ENCODE results near the gene CTTNBP2. TPM values are rescaled to one million over a fixed set of nuclear protein-coding genes. Genes with fewer than 3 reads are reported as not detected.

Gene CTTNBP2
- total RNA-seq, 1 experiment from 2014 or later, result not detected

DNA sequence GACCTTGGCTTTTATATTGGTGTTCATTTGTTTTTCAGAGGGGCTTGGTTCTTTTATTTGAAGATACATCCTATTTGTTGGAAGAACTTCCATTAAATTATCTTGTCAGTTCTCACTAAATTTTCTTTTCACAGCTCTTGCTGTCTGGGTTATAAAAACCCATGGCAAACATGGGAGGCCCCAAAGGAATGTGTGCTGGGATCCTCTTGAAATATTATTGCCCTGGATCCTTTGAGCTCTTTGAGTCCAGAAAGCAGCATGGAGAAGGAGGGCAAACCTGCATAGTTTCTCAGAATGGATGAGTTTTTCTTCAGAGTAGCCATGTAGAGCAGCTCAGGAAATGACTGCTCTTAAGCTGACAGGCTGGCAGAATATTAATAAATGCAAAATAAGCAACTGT lies 187.4 kb downstream of the CTTNBP2 start:
- DNase-seq (ENCODE audit: low spot score), result no peak

DNA sequence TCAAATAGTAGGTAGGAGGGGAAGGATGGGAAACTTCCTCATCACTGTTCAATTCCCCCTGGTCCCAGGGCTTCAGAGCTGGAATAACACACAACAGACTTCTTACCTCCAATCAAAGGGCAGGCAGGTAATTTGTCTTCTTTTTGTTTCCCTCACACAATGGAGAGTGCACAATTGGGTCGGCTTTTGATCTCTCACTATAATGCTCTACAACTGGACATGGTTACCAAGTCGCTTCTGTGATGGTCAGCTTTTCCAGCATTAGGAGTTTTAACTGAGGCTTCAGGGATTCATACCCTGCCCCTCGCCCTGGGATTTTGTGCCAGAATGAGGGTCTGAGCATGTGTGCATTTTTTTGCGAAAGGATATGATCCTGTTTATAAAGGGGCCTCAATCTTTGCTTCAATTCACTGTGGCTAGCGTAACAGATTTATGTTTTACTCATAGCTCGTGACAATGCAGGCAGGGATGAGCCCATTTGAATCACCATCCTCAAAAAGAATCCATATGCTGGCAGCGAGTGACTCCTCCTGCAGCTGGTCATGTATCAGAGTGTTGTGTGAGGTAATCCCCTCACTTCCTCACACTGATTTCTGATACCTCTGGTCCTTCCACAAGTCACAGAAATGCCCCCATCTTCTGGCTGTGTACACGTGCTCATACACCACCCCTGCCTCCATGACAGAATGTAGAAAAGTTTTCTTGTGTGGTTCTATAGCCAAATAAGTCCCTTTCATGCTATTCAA lies 189.6 kb downstream of the CTTNBP2 start:
- no peak for DNase-seq (ENCODE audit: low spot score)

DNA sequence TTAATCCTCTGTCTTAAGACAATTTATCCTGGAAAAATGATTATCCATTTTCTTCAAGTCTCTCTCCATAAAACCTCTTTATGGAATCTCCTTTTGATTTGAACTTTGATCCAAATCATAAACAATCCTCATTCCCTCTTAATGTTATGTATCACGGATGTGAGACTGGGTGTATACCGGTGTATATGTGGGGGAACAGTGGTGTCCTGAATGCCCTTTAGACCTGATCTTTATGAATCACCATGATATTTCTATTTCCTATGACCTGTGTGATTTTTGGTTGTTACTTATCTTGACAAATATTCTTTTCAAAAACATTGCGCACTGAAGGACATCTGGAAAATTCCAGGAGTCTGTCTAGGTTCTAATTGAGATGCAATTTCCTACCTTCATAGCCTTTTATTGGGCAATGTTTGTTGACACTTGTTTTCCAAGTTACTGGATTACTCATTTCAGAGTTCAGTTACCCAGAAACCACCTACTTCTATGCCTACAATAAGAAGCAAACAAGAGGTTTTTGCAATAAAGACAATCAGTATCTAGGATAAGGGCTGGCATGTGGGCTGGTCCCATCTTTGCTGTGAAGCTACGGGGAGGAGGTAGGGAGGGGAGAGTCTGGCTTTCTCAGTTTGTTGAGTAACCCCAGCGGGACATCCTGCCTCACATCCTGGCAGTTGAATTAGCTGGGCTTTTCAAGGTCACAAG lies 190.4 kb downstream of the CTTNBP2 start:
- peak; percentile 18 for DNase-seq (ENCODE audit: low spot score)

DNA sequence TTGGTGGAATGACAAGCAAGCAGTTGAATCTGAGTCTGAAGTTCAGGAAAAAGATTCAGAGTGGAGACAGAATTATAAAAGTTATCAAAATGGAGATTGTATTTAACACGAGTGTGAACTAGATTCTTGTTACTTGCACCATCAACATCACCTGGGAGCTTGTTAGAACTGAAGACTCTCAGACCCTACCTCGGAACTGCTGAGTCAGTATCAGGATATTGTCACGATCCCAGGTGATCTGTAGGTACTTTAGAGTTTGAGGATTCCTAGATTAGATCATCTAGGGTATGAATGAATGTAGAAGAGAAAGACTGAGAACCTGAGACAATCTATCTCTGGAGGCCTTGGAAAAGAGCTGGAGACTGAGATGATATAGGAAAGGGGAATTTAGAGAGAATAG lies 194.1 kb downstream of the CTTNBP2 start:
- no peak for DNase-seq (ENCODE audit: low spot score)

DNA sequence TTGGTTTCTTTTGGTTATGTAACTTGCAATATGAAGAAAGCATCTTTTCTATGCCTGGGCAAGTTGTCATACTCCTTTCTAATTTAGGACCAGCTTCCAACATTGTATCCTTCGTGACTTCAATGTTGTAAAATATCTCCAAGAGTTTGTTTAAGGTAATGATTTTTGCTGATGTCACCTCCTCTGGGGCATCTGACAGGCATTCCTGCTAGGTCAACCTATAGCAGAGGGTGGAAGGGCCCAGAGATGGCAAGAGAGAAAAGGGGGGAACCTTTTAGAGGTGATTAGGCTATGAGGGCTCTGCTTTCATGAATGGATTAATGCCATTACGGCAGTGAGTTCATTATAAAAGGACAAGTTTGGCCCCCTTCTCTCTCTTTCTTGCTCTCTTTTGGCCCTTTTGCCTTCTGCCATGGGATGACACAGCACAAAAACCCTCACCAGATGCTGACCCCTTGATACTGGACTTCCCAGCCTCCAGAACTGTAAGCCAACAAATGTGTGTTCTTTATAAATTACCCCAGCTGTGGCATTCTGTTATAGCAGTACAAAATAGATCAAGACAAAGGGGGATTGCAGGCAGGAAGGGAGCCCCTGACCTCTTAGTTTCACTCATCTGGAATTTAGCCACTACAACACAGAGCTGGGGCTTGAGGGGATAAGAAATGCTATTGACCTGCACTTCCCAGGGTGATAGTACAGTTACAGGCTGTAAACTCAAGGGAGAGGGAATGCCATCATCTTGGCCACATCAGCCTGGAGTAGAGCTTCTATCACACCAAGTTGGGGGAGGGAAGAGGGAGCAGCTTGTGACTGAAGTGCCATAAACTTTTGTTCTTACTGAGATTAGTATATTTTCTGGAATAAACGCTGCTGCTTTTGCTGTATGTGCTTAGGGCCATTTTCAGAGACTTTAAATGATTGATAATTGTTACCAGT lies 197.5 kb downstream of the CTTNBP2 start:
- no peak for DNase-seq (ENCODE audit: low spot score)

DNA sequence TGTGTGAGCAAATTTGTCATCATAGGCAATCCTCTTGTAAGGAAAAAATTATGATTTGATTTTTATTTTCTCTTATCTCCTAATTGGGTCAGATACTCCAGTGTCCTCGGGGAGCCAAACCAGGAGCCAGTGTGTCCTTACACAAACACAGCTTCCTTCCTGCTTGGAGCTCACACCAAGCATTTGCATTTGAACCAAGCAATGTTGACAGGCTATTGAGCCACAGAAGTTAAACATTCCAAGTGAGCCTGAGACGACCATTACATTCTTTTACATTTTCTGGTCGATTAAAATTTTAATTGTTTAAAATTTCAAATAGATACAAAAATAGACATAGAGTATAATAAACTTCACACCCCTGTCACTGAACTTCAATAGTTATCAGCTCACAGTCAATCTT lies 198.6 kb downstream of the CTTNBP2 start:
- DNase-seq (ENCODE audit: low spot score), result no peak

DNA sequence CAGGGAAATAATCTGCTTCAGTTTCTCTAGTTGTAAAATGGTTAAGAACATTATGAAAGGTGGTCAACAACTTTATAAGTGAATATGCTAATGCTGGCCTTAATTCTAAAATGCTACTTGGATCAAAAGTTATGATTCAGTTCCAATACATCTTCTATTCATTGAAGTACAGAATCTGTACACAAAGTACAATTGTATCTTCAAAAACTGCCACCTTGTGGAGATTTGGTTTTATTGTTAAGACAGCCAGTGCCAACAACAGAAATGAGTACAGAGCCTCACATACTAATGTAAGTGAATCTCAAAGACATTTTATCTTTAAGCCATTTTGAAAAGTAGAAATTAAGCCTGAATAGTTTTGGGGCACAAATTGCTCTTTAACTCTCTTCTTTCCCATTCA lies 199.4 kb downstream of the CTTNBP2 start:
- DNase-seq (ENCODE audit: low spot score), result peak; percentile 37

DNA sequence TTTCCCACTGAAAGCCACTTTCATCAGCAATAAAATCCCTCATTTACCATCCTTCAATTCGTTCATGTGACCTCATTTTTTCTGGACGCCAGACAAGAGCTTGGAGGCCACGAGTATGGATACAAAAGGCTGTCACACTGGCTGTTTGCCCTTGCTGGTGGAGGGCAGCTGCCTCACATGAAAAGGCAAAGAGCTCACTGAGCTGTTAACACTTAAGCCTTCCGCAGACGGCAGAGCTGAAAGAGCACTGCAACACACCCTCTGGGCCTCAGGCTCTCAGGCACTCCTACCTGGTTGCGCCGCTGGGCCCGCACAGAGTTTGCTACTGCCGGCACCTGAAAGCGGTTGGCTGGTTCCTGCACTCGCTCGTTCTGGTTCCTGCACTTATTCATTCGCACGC lies 199.9 kb downstream of the CTTNBP2 start:
- no peak for DNase-seq (ENCODE audit: low spot score)

DNA sequence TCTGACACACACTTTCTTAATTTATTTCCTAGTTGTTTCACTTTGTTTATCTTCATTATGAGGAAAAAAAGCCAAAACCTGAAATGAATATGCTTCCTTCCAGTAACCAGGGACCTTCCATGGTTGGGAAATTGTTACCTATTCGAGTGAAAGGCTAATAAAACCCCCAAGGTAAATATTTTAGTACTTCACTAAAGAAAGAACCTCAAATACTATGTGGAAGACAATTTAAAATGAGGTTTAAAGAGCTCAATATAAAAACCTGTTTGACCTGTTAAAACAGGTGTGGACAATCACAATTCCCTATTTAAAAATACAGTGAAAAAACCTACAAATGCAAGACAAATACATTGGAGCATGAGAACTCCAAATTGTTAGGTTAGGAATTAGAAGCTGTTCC lies 200.8 kb downstream of the CTTNBP2 start:
- no peak for DNase-seq (ENCODE audit: low spot score)

DNA sequence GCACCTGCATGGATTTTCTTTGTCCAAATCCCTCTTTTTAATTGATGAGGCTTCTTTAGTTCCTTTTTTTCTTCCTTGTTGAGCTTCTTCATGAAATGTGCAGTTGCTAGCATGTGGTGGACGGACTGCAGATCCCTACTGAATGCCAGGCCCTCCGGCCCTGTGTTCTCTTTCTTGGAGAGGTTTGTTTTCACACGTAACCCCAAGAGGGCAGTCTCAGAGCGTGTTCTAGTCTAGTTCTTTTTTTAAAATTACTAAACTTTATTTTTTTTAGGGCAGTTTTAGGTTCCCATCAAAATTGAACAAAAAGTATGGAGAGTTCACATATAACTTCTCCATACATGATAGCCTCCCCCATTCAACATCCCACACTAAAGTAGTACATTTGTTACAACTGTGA lies 203.4 kb downstream of the CTTNBP2 start:
- no peak for DNase-seq (ENCODE audit: low spot score)

DNA sequence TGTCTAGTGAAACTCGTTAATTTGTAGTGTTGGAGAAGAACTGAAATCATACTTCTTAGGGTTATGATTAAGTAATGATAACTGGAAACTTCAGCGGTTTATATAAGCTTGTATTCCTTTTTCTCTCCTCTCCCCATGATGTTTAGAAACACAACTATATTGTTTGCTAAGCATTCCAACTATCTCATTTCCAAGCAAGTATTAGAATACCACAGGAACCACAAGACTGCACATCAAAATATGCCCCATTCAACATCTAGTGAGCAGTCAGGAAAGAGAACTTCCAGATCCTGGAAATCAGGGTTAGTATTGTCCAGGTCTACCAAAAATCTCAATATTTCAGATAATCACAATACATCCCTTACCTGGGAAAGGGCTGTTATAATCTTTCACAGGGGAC lies 205.8 kb downstream of the CTTNBP2 start:
- peak; percentile 13 for DNase-seq (ENCODE audit: low spot score)

DNA sequence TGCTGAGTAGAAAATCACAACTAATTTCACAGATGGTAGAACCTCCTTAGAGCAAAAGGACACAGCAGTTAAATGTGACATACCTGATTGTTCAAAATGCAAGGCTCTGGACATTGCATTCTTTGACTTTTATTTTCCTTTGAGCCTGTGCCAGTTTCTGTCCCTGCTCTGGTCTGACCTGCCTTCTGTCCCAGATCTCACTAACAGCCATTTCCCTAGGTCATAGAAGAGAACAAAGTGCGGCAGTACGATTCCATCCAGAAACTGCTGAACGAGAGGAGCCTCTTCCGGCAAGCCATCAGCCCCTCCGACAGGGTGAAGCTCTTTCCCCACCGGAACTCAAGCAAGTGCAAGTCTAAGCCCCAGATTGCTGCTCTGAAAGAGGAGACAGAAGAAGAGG lies 206.6 kb downstream of the CTTNBP2 start:
- DNase-seq (ENCODE audit: low spot score), result no peak

DNA sequence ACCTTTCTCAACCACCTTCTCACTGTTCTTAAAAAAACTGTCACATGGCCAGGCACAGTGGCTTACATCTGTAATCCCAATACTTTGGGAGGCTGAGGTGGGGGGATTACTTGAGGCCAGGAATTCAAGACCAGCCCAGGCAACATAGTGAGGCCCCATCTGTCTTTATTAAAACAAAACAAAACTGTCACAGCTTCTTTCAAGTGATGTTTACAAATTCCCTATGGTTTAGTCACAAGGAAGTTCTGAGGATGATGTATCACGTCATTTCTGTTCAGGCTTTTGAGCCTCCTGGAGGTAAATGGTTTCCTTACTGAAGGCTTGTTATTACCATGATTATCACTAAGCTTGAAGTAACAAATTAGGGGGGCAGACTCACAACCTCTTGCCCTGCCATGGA lies 207.2 kb downstream of the CTTNBP2 start:
- peak; percentile 74 for DNase-seq (ENCODE audit: low spot score)

DNA sequence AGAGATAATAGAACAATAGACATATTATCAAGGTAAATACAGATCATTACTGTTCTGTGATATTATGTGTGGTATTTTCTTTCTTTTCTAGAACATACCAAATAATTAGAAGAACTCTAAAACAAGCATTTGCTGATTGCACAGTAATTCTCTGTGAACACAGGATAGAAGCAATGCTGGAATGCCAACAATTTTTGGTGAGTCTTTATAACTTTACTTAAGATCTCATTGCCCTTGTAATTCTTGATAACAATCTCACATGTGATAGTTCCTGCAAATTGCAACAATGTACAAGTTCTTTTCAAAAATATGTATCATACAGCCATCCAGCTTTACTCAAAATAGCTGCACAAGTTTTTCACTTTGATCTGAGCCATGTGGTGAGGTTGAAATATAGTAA lies 207.9 kb downstream of the CTTNBP2 start:
- peak; percentile 25 for DNase-seq (ENCODE audit: low spot score)

DNA sequence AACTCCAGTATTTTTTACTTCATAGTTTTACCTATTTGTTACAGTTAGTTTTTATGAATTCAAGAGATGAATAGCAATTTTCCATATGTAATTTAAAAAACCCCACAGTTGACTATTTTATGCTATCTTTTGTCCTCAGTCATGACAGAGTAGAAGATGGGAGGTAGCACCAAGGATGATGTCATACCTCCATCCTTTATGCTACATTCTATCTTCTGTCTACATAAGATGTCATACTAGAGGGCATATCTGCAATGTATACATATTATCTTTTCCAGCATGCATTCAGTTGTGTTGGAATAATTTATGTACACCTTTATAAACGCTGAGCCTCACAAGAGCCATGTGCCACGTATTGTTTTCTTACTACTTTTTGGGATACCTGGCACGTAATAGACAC lies 209.2 kb downstream of the CTTNBP2 start:
- no peak for DNase-seq (ENCODE audit: low spot score)

DNA sequence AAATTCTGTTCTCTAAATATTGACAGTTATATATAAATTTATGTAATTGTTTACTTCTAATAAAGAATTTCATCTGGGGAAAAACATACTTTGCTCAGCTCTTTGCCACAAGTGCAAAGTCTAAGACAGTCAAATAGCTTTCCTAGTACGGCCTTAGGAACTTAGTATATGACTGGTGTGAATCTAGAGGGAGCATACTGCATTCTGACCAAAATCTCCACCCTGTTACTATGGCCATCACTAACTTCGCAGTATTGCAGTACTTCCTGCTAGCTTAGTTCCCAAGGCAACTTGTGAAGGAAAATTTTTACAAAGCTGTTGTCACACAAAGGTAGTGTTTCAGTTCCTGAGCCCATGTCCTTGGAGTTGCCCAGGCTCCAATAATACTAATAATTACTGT lies 211.9 kb downstream of the CTTNBP2 start:
- no peak for DNase-seq (ENCODE audit: low spot score)

Data from A172 (cell line).